Heart right ventricle (tissue), 16 donors: ENCODE results near the gene SETDB1. TPM values are rescaled to one million over a fixed set of nuclear protein-coding genes. Genes with fewer than 3 reads are reported as not detected.

Source experiments
- ATAC-seq, 8 donors: fragments of 200-7000 bp; cut with Tn5 transposase; one replicate each; pipeline ENCODE4 v1.9.1; 2020; ENCODE audit warnings: mild to moderate bottlenecking in 8 of 8, moderate library complexity in 8 of 8, moderate number of reproducible peaks in 1 of 8
- DNase-seq, 2 donors: peaks; one replicate each; pipeline ENCODE4 v3.0.0-alpha.2; 2020
- H3K27ac ChIP-seq, 10 donors: fragments of 200-600 bp; sonication (generic) in 2 of 10; one replicate each; pipeline versions ENCODE4 v1.5.0 to v1.8.0; 2020 to 2022; ENCODE audit warnings: mild to moderate bottlenecking in 3 of 10
- H3K27me3 ChIP-seq, 7 donors: fragments of 200-600 bp; one replicate each; pipeline ENCODE4 v1.8.0; 2021 to 2022; ENCODE audit warnings: mild to moderate bottlenecking in 2 of 7
- H3K36me3 ChIP-seq, 9 donors: fragments of 200-600 bp; sonication (generic) in 1 of 9; one replicate each; pipeline versions ENCODE4 v1.5.0 to v1.8.0; 2020 to 2022; ENCODE audit warnings: mild to moderate bottlenecking in 2 of 9
- H3K4me1 ChIP-seq, 9 donors: fragments of 200-600 bp; sonication (generic) in 1 of 9; one replicate each; pipeline versions ENCODE4 v1.5.0 to v1.8.0; 2020 to 2022; ENCODE audit warnings: mild to moderate bottlenecking in 4 of 9
- H3K4me3 ChIP-seq, 10 donors: fragments of 200-600 bp; sonication (generic) in 2 of 10; one replicate each; pipeline versions ENCODE4 v1.5.0 to v1.8.0; 2020 to 2022; ENCODE audit warnings: mild to moderate bottlenecking in 7 of 10, moderate library complexity in 2 of 10
- H3K9me3 ChIP-seq, 11 donors: fragments of 200-600 bp in 10 of 11; sonication (generic) in 2 of 11; one replicate each; pipeline versions ENCODE4 v1.5.0 to v1.8.0; 2013 to 2022; ENCODE audit warnings: mild to moderate bottlenecking in 2 of 11, control low read depth in 1 of 11, moderate library complexity in 1 of 11
- WGBS, 2 donors: extraction: QIAGEN DNeasy Blood & Tissue Kit; methylation state at CpG; one replicate each; pipeline ENCODE4 v1.1.7; 2013; ENCODE audit warnings: inconsistent platforms in 1 of 2; 5-methylcytosine and 5-hydroxymethylcytosine counted together
- intact Hi-C, 10 donors: fragments of 100-400 bp; cut with DNase I; formaldehyde crosslinking; loops; one replicate each; pipeline versions ENCODE4 v1.11.1 to v1.14.2; 2022
- polyA plus RNA-seq, 2 donors: library from polyadenylated mRNA; stranded (reverse); fragments of 200-250 nt; gene quantifications; one replicate each; pipeline ENCODE4 v1.2.3, GENCODE V29; 2013
- total RNA-seq, 10 donors: library from RNA; stranded (reverse); fragmentation: NEBNext Ultra II Directional in 3 of 10; extraction: Animal tissue kit (Norgen Biotek cat#: 25700) in 3 of 10; gene quantifications; one replicate each; pipeline versions ENCODE4 v1.2.1 to v1.2.4, GENCODE V29; 2021 to 2023
- TF ChIP-seq, protein P1 (sequence below), 9 donors: fragments of 200-600 bp; sonication (generic) in 2 of 9; IDR thresholded peaks; one replicate each; pipeline versions ENCODE4 v1.5.0 to v1.8.0; 2021 to 2022; ENCODE audit warnings: antibody characterized with exemption in 9 of 9, mild to moderate bottlenecking in 5 of 9, moderate library complexity in 1 of 9
- donor health status: Arrhythmogenic right ventricular cardiomyopathy.
- donor health status: ischemic (EF 13 %, LVEDD 7.1; RV severe dilation, severe dysfunction).
- donor health status: healthy with polysubstance abuse.
- donor health status: DM: no; HTN: yes; CAD: no.
- donor health status: DM: no; HTN: no; CAD: no.
- donor health status: ischemic (EF 25% LVEDD 6.9; RV normal size, moderate dysfunction).
- donor health status: ischemic (EF 25% LVEDD 5.7; RV mildly dilated, moderate dysfunction).
- donor health status: healthy.
- donor health status: DM: yes; HTN: yes; CAD: no.
- donor health status: Ischemic cardiomyopathy.
- donor health status: ischemic (EF 35%, LVEDD 5.7; RV mildly dilated, moderate dysfunction).
- donor health status: nonischemic (EF 11% LVEDD 7.7; RV severe dilation, severe dysfunction).
- donor health status: DM: yes; HTN: yes; CAD: no.
- donor health status: PGD.
- donor health status: ischemic (EF 29% LVEDD 5.4; RV normal size, mild dysfunction).
- donor health status: nonischemic (EF 23%, LVEDD 6.1; RV moderate dilation, normal function).

SETDB1 gene
- total and polyA plus RNA-seq, 12 donors: 9.1 to 23.8 (median 17.6) TPM

DNA sequence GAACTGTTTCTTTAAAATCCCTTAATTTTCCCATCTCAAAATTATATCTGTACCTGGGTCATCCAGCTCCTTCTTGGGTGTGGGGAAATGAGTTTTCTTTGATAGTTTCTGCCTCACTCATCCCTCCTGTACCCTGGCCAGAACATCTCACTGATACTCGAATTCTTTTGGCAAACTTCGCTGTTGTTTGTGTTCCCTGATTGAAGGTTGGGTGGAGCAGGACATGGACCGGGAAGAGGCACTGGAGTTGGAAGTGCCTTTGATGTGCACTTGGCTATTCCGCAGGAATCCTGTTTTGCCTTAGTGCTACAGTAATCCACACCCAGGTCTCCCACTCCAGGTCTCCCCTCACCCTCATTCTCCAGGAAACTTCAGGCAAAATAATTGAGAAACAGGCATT is 69.3 kb downstream of the SETDB1 start:
- ATAC-seq: peak in 5 of 8 donors; percentile 8 to 43 (median 14)
- Histone ChIP-seq H3K4me3 (peak overlapping the region in 5 of 10 donors; percentile 14 to 41 (median 24)), H3K27me3 (no peaks in the 10 kb centered on the region), H3K36me3 (peaks cover 0 to 41% (median 28%) of the 10 kb centered on the region in 9 donors), H3K27ac (peak overlapping the region in 7 of 10 donors; percentile 17 to 62 (median 49)), H3K9me3 (no peaks in the 10 kb centered on the region), H3K4me1 (peaks cover 0 to 27% (median 12%) of the 10 kb centered on the region in 9 donors)
- DNase-seq: no peak
- 37 to 47% methylated on average over 4 of the region's 4 CpGs for WGBS, 2 donors
- intact Hi-C loops: no loop called here
- TF ChIP-seq, protein P1, sequence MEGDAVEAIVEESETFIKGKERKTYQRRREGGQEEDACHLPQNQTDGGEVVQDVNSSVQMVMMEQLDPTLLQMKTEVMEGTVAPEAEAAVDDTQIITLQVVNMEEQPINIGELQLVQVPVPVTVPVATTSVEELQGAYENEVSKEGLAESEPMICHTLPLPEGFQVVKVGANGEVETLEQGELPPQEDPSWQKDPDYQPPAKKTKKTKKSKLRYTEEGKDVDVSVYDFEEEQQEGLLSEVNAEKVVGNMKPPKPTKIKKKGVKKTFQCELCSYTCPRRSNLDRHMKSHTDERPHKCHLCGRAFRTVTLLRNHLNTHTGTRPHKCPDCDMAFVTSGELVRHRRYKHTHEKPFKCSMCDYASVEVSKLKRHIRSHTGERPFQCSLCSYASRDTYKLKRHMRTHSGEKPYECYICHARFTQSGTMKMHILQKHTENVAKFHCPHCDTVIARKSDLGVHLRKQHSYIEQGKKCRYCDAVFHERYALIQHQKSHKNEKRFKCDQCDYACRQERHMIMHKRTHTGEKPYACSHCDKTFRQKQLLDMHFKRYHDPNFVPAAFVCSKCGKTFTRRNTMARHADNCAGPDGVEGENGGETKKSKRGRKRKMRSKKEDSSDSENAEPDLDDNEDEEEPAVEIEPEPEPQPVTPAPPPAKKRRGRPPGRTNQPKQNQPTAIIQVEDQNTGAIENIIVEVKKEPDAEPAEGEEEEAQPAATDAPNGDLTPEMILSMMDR (IDR thresholded peaks at IDR 0.05): no peak

GRCh38 chr1:150995896-150996295 is 69.7 kb downstream of the SETDB1 start:
- ATAC-seq (peak in 7 of 8 donors; percentile 16 to 76 (median 61)), DNase-seq (no peak)
- intact Hi-C loops: loop anchor here in 1 of 10 donors (2.0 kb wide), 1 partner anchor 17 kb away; no protein-coding TSS in a partner anchor
- Histone ChIP-seq H3K9me3 (no peaks in the 10 kb centered on the region), H3K27ac (peak overlapping the region in 7 of 10 donors; percentile 17 to 62 (median 49)), H3K27me3 (no peaks in the 10 kb centered on the region), H3K36me3 (peaks cover 0 to 46% (median 28%) of the 10 kb centered on the region in 9 donors), H3K4me3 (peak overlapping the region in 5 of 10 donors; percentile 14 to 41 (median 24)), H3K4me1 (peaks cover 0 to 31% (median 12%) of the 10 kb centered on the region in 9 donors)
- 27 to 39% methylated on average over 9 of the region's 9 CpGs for WGBS, 2 donors
- TF ChIP-seq, protein P1 (IDR thresholded peaks at IDR 0.05): peak; percentile 64 to 90 (median 85)

DNA sequence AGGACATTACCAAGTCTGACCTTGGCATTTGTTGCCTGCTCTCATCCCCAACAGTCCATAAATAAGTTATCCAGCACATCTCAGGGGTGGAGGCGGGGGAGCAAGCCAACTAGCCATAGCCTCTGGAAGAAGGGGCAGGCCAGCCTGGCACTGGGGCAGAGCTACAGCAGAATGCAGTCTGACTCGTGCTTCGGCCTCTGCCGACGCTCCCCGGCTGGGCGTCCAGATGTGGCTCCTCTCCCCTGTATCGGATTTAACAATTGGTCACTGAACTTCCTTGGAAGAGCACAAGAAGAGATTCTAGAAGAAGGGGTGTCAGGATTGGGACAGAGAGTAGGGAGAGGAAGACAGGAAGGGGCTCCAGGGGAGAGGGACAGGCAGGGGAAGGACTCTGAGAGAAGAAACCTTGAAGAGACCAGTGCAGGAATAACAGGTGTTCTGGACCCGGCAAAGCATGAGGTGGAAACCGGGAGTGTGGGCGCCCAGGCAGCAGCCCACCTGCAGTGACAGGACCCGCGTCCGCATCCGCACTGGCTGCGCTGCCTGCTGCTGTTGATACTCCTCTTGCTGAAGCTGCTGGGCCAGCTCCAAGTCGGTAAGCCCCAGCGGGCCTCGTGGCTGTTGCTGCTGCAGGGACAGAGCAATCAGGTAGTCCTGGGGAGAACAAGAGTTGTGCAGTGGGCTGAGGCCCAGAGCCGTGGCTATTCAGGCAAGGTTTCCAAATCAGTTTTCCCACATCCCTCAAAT is 71.1 kb downstream of the SETDB1 start:
- Histone ChIP-seq H3K4me1 (peaks cover 2 to 43% (median 16%) of the 10 kb centered on the region in 9 donors), H3K9me3 (no peaks in the 10 kb centered on the region), H3K27ac (no peak overlapping the region), H3K27me3 (no peaks in the 10 kb centered on the region), H3K4me3 (no peak overlapping the region), H3K36me3 (peaks cover 0 to 60% (median 34%) of the 10 kb centered on the region in 9 donors)
- TF ChIP-seq, protein P1 (IDR thresholded peaks at IDR 0.05): no peak
- ATAC-seq (peak in 1 of 8 donors; percentile 8), DNase-seq (no peak)
- intact Hi-C loops: loop anchor here in 1 of 10 donors (2.0 kb wide), 1 partner anchor 18 kb away; no protein-coding TSS in a partner anchor
- 86 to 89% methylated on average over 20 of the region's 20 CpGs for WGBS, 2 donors

DNA sequence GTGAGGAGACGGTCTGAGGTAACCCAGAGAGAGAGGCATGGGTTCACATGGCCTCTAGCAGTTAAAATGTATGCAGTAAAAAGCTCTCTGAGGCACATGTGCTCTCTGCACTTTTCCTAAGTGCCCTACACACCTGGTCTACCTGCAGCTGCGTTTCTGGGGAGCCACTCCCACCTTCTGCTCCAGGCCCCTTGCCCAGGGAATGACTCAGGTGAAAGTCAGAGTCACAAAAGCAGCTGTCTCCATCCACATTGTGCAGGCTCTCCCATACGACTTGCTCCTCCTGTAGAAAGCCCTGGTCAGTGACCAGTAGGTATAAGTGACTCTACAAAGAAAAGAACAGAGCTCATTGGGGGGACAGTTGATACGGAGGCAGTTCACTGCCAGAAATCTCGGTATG is 71.8 kb downstream of the SETDB1 start:
- no peaks in the 10 kb centered on the region for H3K9me3 ChIP-seq
- DNase-seq: no peak
- 60 to 71% methylated on average over 5 of the region's 5 CpGs for WGBS, 2 donors
- intact Hi-C loops: loop anchor here in 1 of 10 donors (2.0 kb wide), 1 partner anchor 19 kb away; no protein-coding TSS in a partner anchor
- peaks cover 0 to 64% (median 34%) of the 10 kb centered on the region in 9 donors for H3K36me3 ChIP-seq
- no peaks in the 10 kb centered on the region for H3K27me3 ChIP-seq
- TF ChIP-seq, protein P1 (IDR thresholded peaks at IDR 0.05): no peak
- H3K4me3 ChIP-seq: no peak overlapping the region
- H3K4me1 ChIP-seq: peaks cover 6 to 49% (median 23%) of the 10 kb centered on the region in 9 donors
- no peak overlapping the region for H3K27ac ChIP-seq
- no peak for ATAC-seq
